ENCODE measurements around the gene TTLL6. TPM values are rescaled to one million over a fixed set of nuclear protein-coding genes. Genes with fewer than 3 reads are reported as not detected.

Gene TTLL6
- total RNA-seq, 1 donor from 2014 or later: 17.4 TPM

- DNase-seq (ENCODE audit: low spot score): peak; percentile 47
- Histone ChIP-seq H3K9ac (no peak overlapping the region), H3K79me2 (ENCODE audit: low read depth) (no peaks in the 10 kb centered on the region), H3K9me3 (ENCODE audit: low read depth) (no peaks in the 10 kb centered on the region), H3K27me3 (peaks cover 100% of the 10 kb centered on the region), H3K4me1 (no peaks in the 10 kb centered on the region), H2AFZ (replicated peaks) (no peak overlapping the region), H4K20me1 (ENCODE audit: low read depth) (peaks cover 55% of the 10 kb centered on the region), H3K36me3 (no peaks in the 10 kb centered on the region), H3K4me3 (no peak overlapping the region), H3F3A (ENCODE audit: low read depth) (no peaks in the 10 kb centered on the region), H3K27ac (no peak overlapping the region), H3K4me2 (no peak overlapping the region)
- peaks cover 97% of the 10 kb centered on the region for H3K27me3 Mint-ChIP-seq (ENCODE audit: insufficient read depth, low read depth)
- H3K36me3 Mint-ChIP-seq: no peaks in the 10 kb centered on the region
- peaks cover 9% of the 10 kb centered on the region for H3K9me3 Mint-ChIP-seq
- H3K27ac Mint-ChIP-seq: no peak overlapping the region
- TF ChIP-seq CTCF (IDR thresholded peaks at IDR 0.05) (no peak), EZH2phosphoT487 (IDR thresholded peaks at IDR 0.05) (peak; percentile 93), EZH2 (IDR thresholded peaks at IDR 0.05) (peak; percentile 89)
- H3K4me1 Mint-ChIP-seq: no peaks in the 10 kb centered on the region
- no peak overlapping the region for H3K4me3 Mint-ChIP-seq
These were observed 78.1 kb downstream of the TTLL6 start for GRCh38 chr17:48738803-48739526.

GRCh38 chr17:48738424-48738802 is 78.6 kb downstream of the TTLL6 start:
- Histone ChIP-seq H3K9me3 (ENCODE audit: low read depth) (no peaks in the 10 kb centered on the region), H3K9ac (no peak overlapping the region), H3K79me2 (ENCODE audit: low read depth) (no peaks in the 10 kb centered on the region), H3K27ac (no peak overlapping the region), H3K27me3 (peaks cover 100% of the 10 kb centered on the region), H3F3A (ENCODE audit: low read depth) (no peaks in the 10 kb centered on the region), H2AFZ (replicated peaks) (no peak overlapping the region), H3K36me3 (no peaks in the 10 kb centered on the region), H3K4me1 (no peaks in the 10 kb centered on the region), H3K4me3 (no peak overlapping the region), H4K20me1 (ENCODE audit: low read depth) (peaks cover 55% of the 10 kb centered on the region), H3K4me2 (no peak overlapping the region)
- no peak for DNase-seq (ENCODE audit: low spot score)
- Mint-ChIP-seq H3K4me3 (no peak overlapping the region), H3K27ac (no peak overlapping the region), H3K36me3 (no peaks in the 10 kb centered on the region), H3K9me3 (peaks cover 4% of the 10 kb centered on the region), H3K4me1 (no peaks in the 10 kb centered on the region), H3K27me3 (ENCODE audit: insufficient read depth, low read depth) (peaks cover 98% of the 10 kb centered on the region)
- no peak for TF ChIP-seq EZH2 (IDR thresholded peaks at IDR 0.05)

GRCh38 chr17:48737330-48738043 is 79.5 kb downstream of the TTLL6 start:
- Mint-ChIP-seq H3K27ac (no peak overlapping the region), H3K27me3 (ENCODE audit: insufficient read depth, low read depth) (peaks cover 96% of the 10 kb centered on the region), H3K9me3 (peaks cover 4% of the 10 kb centered on the region), H3K4me3 (peak overlapping the region; percentile 7), H3K4me1 (no peaks in the 10 kb centered on the region), H3K36me3 (no peaks in the 10 kb centered on the region)
- no peaks in the 10 kb centered on the region for H3K9me3 ChIP-seq (ENCODE audit: low read depth)
- H3K4me3 ChIP-seq: no peak overlapping the region
- H3F3A ChIP-seq (ENCODE audit: low read depth): no peaks in the 10 kb centered on the region
- peaks cover 57% of the 10 kb centered on the region for H4K20me1 ChIP-seq (ENCODE audit: low read depth)
- no peak overlapping the region for H3K4me2 ChIP-seq
- no peaks in the 10 kb centered on the region for H3K79me2 ChIP-seq (ENCODE audit: low read depth)
- H3K27ac ChIP-seq: no peak overlapping the region
- no peaks in the 10 kb centered on the region for H3K4me1 ChIP-seq
- no peak for TF ChIP-seq EZH2 (IDR thresholded peaks at IDR 0.05)
- no peak for TF ChIP-seq CTCF (IDR thresholded peaks at IDR 0.05)
- no peak for TF ChIP-seq EZH2phosphoT487 (IDR thresholded peaks at IDR 0.05)
- no peak for DNase-seq (ENCODE audit: low spot score)
- H3K9ac ChIP-seq: no peak overlapping the region
- H3K27me3 ChIP-seq: peaks cover 100% of the 10 kb centered on the region
- no peaks in the 10 kb centered on the region for H3K36me3 ChIP-seq
- H2AFZ ChIP-seq (replicated peaks): no peak overlapping the region

- H3F3A ChIP-seq (ENCODE audit: low read depth): no peaks in the 10 kb centered on the region
- peaks cover 100% of the 10 kb centered on the region for H3K27me3 ChIP-seq
- no peak overlapping the region for H3K4me2 ChIP-seq
- no peaks in the 10 kb centered on the region for H3K9me3 ChIP-seq (ENCODE audit: low read depth)
- peaks cover 9% of the 10 kb centered on the region for H3K9me3 Mint-ChIP-seq
- H3K27ac Mint-ChIP-seq: no peak overlapping the region
- no peaks in the 10 kb centered on the region for H3K79me2 ChIP-seq (ENCODE audit: low read depth)
- H3K36me3 Mint-ChIP-seq: peaks cover 3% of the 10 kb centered on the region
- no peak overlapping the region for H3K9ac ChIP-seq
- peaks cover 2% of the 10 kb centered on the region for H3K4me1 Mint-ChIP-seq
- H3K4me3 Mint-ChIP-seq: no peak overlapping the region
- peaks cover 70% of the 10 kb centered on the region for H4K20me1 ChIP-seq (ENCODE audit: low read depth)
- no peak overlapping the region for H2AFZ ChIP-seq (replicated peaks)
- no peak for DNase-seq (ENCODE audit: low spot score)
- H3K27me3 Mint-ChIP-seq (ENCODE audit: insufficient read depth, low read depth): peaks cover 97% of the 10 kb centered on the region
- no peak overlapping the region for H3K27ac ChIP-seq
- no peaks in the 10 kb centered on the region for H3K36me3 ChIP-seq
- no peaks in the 10 kb centered on the region for H3K4me1 ChIP-seq
- no peak for TF ChIP-seq EZH2 (IDR thresholded peaks at IDR 0.05)
- no peak for TF ChIP-seq EZH2phosphoT487 (IDR thresholded peaks at IDR 0.05)
- no peak for TF ChIP-seq CTCF (IDR thresholded peaks at IDR 0.05)
- H3K4me3 ChIP-seq: no peak overlapping the region
These were observed 82.0 kb downstream of the TTLL6 start for GRCh38 chr17:48735062-48735351.
